Prostate gland (tissue), 2 donors: Measurements from ENCODE around the gene RCAN3.
"Not testable (repeated sequence)": the region's sequence is repeated elsewhere in the genome, so short reads cannot be mapped to it uniquely, and the experiment has no call there.

Experiments used
- CTCF ChIP-seq, 4 experiments: fragments of 200-600 bp in 2 of 4; fragments of 450-650 bp in 2 of 4; sonication (generic) in 2 of 4; IDR thresholded peaks; 1 replicate in 3 of 4; 2 replicates in 1 of 4; pipeline ENCODE4 v1.5.1; 2016 to 2019; ENCODE audit warnings: antibody characterized with exemption in 4 of 4, mild to moderate bottlenecking in 2 of 4, moderate library complexity in 2 of 4
- POLR2A ChIP-seq: fragments of 450-650 bp; IDR thresholded peaks from one replicate; pipeline ENCODE4 v1.6.1; 2016; ENCODE audit warnings: antibody characterized with exemption, mild to moderate bottlenecking
- POLR2AphosphoS5 ChIP-seq: sonication (generic); formaldehyde crosslinking; IDR thresholded peaks from one replicate; pipeline ENCODE4 v1.6.1; 2017; ENCODE audit warnings: antibody characterized with exemption

- not testable (repeated sequence) for TF ChIP-seq POLR2A; CTCF (IDR thresholded peaks at IDR 0.05); POLR2AphosphoS5
Observed at GRCh38 chr1:24492935-24493334, 9.7 kb upstream of the RCAN3 start.
